Stomach (tissue), 9 donors: ENCODE measurements around the gene IRAK1. TPM values are rescaled to one million over a fixed set of nuclear protein-coding genes. Genes with fewer than 3 reads are reported as not detected.

ENCODE experiments used
- DNase-seq, 2 donors: peaks; one replicate each; pipeline versions ENCODE4 v3.0.0 to v3.0.0-alpha.2; 2013 to 2019
- H3K27ac ChIP-seq, 5 donors: fragments of 200-600 bp in 4 of 5; sonication (generic) in 4 of 5; one replicate each; pipeline ENCODE4 v1.5.1; 2013 to 2019; ENCODE audit warnings: mild to moderate bottlenecking in 1 of 5, moderate library complexity in 1 of 5
- H3K27me3 ChIP-seq, 3 donors: fragments of 200-600 bp; sonication (generic); one replicate each; pipeline ENCODE4 v1.5.1; 2017 to 2019; ENCODE audit warnings: mixed run types in 1 of 3
- H3K36me3 ChIP-seq, 4 donors: fragments of 200-600 bp; sonication (generic); 1 replicate in 3 of 4; 2 replicates in 1 of 4; pipeline ENCODE4 v1.5.1; 2016 to 2019
- H3K4me1 ChIP-seq, 4 donors: fragments of 200-600 bp; sonication (generic); one replicate each; pipeline ENCODE4 v1.5.1; 2016 to 2019
- H3K4me3 ChIP-seq, 4 donors: fragments of 200-600 bp; sonication (generic) in 3 of 4; one replicate each; pipeline ENCODE4 v1.5.1; 2016 to 2019; ENCODE audit warnings: mild to moderate bottlenecking in 1 of 4
- H3K9me3 ChIP-seq, 4 donors: fragments of 200-600 bp; sonication (generic); one replicate each; pipeline ENCODE4 v1.5.1; 2016 to 2019
- EP300 ChIP-seq: sonication (generic); formaldehyde crosslinking; IDR thresholded peaks from one replicate; pipeline ENCODE4 v1.6.1; 2017; ENCODE audit warnings: antibody characterized with exemption
- POLR2A ChIP-seq, 4 donors: fragments of 450-650 bp; IDR thresholded peaks; one replicate each; pipeline ENCODE4 v1.6.1; 2016; ENCODE audit warnings: antibody characterized with exemption in 4 of 4, control low read depth in 2 of 4, mild to moderate bottlenecking in 1 of 4, moderate library complexity in 1 of 4
- POLR2AphosphoS5 ChIP-seq, 3 donors: sonication (generic); formaldehyde crosslinking; IDR thresholded peaks; one replicate each; pipeline ENCODE4 v1.6.1; 2016; ENCODE audit warnings: antibody characterized with exemption in 3 of 3
- WGBS, 5 donors: extraction: QIAGEN DNeasy Blood & Tissue Kit in 3 of 5; methylation state at CpG; one replicate each; pipeline versions ENCODE4 v1.1.5 to v1.1.7; 2013 to 2018; 5-methylcytosine and 5-hydroxymethylcytosine counted together
- intact Hi-C: fragments of 100-400 bp; cut with DNase I; formaldehyde crosslinking; loops from one replicate; pipeline ENCODE4 v1.15.1; 2023; ENCODE audit warnings: low total_unique reads
- polyA plus RNA-seq, 3 donors: library from polyadenylated mRNA; stranded (reverse); fragments of 200-250 nt; gene quantifications; one replicate each; pipeline ENCODE4 v1.2.3, GENCODE V29; 2013
- total RNA-seq, 5 donors: library from RNA; depleted of rRNA; stranded (reverse); fragments of >200 nt; gene quantifications; one replicate each; pipeline versions ENCODE4 v1.1.0 to v1.2.3, GENCODE V29; 2014 to 2016
- TF ChIP-seq, protein P1 (sequence below), 7 experiments: fragments of 450-650 bp in 4 of 7; fragments of 200-600 bp in 3 of 7; sonication (generic) in 3 of 7; IDR thresholded peaks; one replicate each; pipeline ENCODE4 v1.5.1; 2016 to 2019; ENCODE audit warnings: antibody characterized with exemption in 7 of 7, control low read depth in 2 of 7, mild to moderate bottlenecking in 1 of 7
- donor health status: healthy with polysubstance abuse.
- donor health status: Bipolar disorder and iron deficiency.
- donor health status: healthy.

Gene IRAK1
- total and polyA plus RNA-seq, 8 donors, result 25.5 to 211 (median 66.9) TPM

DNA sequence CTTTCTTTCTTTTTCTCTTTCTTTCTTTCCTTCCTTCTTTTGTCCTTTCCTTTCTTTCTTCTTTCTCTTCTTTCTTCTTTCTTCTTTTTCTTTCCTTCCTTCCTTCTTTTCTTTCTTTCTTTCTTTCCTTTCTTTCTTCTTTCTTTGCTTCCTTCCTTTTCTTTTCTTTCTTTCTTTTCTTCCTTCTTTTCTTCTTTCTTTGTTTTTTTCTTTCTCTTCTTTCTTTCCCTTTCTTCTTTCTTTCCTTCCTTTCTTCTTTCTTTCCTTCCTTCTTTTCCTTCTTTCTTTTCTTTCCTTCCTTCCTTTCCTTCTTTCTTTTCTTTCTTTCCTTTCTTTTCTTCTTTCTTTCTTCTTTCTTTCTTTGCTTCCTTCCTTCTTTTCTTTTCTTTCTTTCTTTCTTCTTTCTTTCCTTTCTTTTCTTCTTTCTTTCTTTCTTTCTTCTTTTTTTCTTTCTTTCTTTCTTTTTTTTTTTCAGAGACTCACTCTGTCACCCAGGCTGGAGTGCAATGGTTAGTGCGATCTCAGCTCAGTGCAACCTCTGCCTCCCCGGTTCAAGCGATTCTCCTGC is 28.6 kb downstream of the IRAK1 start:
- WGBS, 5 donors, result 95 to 100% (median 97%) methylated on average over 3 of the region's 3 CpGs
- DNase-seq, result no peak
- Histone ChIP-seq H3K36me3 (no peaks in the 10 kb centered on the region), H3K27ac (no peak overlapping the region), H3K9me3 (no peaks in the 10 kb centered on the region), H3K4me3 (no peak overlapping the region), H3K4me1 (peaks cover 0 to 4% (median 0%) of the 10 kb centered on the region in 4 donors), H3K27me3 (peaks cover 0 to 12% (median 0%) of the 10 kb centered on the region in 3 donors)
- intact Hi-C loops, result no loop called here
- TF ChIP-seq POLR2A (IDR thresholded peaks at IDR 0.05), result no peak
- TF ChIP-seq, protein P1, sequence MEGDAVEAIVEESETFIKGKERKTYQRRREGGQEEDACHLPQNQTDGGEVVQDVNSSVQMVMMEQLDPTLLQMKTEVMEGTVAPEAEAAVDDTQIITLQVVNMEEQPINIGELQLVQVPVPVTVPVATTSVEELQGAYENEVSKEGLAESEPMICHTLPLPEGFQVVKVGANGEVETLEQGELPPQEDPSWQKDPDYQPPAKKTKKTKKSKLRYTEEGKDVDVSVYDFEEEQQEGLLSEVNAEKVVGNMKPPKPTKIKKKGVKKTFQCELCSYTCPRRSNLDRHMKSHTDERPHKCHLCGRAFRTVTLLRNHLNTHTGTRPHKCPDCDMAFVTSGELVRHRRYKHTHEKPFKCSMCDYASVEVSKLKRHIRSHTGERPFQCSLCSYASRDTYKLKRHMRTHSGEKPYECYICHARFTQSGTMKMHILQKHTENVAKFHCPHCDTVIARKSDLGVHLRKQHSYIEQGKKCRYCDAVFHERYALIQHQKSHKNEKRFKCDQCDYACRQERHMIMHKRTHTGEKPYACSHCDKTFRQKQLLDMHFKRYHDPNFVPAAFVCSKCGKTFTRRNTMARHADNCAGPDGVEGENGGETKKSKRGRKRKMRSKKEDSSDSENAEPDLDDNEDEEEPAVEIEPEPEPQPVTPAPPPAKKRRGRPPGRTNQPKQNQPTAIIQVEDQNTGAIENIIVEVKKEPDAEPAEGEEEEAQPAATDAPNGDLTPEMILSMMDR (IDR thresholded peaks at IDR 0.05), result no peak
- no peak for TF ChIP-seq EP300
- TF ChIP-seq POLR2AphosphoS5 (IDR thresholded peaks at IDR 0.05), result no peak

DNA sequence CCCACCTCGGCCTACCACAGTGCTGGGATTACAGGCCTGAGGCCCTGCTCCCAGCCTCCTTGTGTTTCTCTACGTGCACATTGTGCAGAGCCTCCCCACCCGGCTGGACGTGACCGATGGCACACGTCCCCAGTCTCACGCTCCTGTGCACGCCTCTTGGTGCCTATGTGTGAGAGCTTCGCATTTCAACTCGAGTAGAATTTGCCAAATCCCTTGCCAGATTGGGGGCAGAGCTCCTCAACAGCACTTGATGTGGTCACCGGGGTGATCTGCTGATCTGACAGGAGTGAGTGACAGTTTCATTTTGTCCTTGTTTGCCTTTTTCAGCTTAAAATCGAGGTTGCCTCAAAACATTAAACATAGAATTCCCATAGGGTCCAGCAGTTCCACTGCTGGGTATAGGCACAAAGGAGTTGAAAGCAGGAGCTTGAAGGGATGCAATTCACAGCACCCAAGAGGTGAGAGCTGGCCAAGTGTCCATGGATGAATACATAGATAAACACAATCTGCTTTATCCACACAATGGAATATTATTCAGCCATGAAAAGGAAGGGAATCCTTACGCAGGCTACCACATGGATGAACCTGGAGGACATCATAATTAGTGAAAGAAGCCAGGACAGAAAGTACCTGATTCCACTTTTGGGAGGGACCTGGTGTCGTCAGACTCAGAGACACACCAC is 29.6 kb downstream of the IRAK1 start:
- Histone ChIP-seq H3K4me3 (no peak overlapping the region), H3K4me1 (peaks cover 0 to 10% (median 3%) of the 10 kb centered on the region in 4 donors), H3K27ac (no peak overlapping the region), H3K36me3 (no peaks in the 10 kb centered on the region), H3K27me3 (peaks cover 0 to 12% (median 0%) of the 10 kb centered on the region in 3 donors), H3K9me3 (no peaks in the 10 kb centered on the region)
- no peak for DNase-seq
- intact Hi-C loops, result no loop called here
- TF ChIP-seq POLR2A (IDR thresholded peaks at IDR 0.05) (no peak), POLR2AphosphoS5 (IDR thresholded peaks at IDR 0.05) (no peak), EP300 (no peak)
- TF ChIP-seq, protein P1 (IDR thresholded peaks at IDR 0.05), result no peak
- 87 to 94% (median 89%) methylated on average over 10 to 14 of the region's 14 CpGs for WGBS, 5 donors

GRCh38 chrX:153988493-153988892 is 31.2 kb downstream of the IRAK1 start:
- Histone ChIP-seq H3K4me1 (peaks cover 0 to 23% (median 8%) of the 10 kb centered on the region in 4 donors), H3K27ac (no peak overlapping the region), H3K36me3 (no peaks in the 10 kb centered on the region), H3K27me3 (peaks cover 0 to 7% (median 0%) of the 10 kb centered on the region in 3 donors), H3K9me3 (no peaks in the 10 kb centered on the region), H3K4me3 (no peak overlapping the region)
- TF ChIP-seq EP300 (no peak), POLR2A (IDR thresholded peaks at IDR 0.05) (no peak), POLR2AphosphoS5 (IDR thresholded peaks at IDR 0.05) (no peak)
- TF ChIP-seq, protein P1 (IDR thresholded peaks at IDR 0.05), result no peak
- DNase-seq, result no peak
- WGBS, 5 donors, result 84 to 88% (median 86%) methylated on average over 9 to 12 of the region's 12 CpGs
- intact Hi-C loops, result no loop called here

DNA sequence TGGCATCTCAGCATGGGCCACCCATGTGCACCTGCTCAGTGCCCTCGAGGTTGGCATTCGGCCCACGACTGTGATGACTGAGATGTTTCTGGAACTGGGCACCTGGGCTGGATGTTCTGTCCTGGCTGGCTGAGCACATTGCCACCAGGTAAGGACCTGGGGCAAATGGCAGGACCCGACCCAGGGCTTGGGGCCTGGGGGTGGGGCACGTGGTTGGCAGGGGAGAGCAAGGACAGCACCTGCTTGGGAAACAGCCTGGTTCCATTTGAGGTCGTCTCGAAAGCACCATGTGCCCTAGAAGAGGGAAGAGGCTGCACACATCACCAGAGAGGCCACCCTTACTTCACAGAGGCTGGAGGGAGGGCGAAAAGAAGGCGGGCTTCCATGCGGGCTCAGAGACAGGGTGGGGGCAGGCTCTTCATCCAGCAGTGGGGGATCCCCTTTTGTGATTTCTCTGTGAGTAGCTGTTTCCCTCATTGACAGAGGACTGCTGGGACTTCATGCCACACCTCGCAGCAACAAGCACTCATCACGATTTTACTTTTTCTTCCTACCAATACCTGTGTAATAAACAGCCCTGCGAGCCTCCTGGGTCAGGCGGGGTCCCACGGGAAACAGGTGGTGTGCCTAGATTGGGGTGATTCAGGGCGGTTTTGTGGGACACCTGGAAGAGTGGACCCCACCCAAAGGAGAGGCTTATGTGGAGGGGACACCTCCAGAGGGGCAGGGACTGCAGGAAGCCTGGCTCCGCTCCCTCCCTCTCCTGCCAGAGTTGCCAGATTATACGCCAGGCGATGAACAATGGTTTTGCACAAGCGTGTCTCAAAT is 35.1 kb downstream of the IRAK1 start:
- intact Hi-C loops, result no loop called here
- no peak overlapping the region for H3K4me3 ChIP-seq

More for the DNA sequence above, 35.1 kb downstream of the IRAK1 start:
- Histone ChIP-seq H3K4me1 (peaks cover 0 to 23% (median 10%) of the 10 kb centered on the region in 4 donors), H3K27ac (peak overlapping the region in 4 of 5 donors; percentile 73 to 84 (median 80)), H3K36me3 (no peaks in the 10 kb centered on the region), H3K27me3 (peaks cover 0 to 3% (median 0%) of the 10 kb centered on the region in 3 donors), H3K9me3 (no peaks in the 10 kb centered on the region)
- no peak for DNase-seq
- TF ChIP-seq POLR2A (IDR thresholded peaks at IDR 0.05) (no peak), EP300 (no peak), POLR2AphosphoS5 (IDR thresholded peaks at IDR 0.05) (no peak)
- TF ChIP-seq, protein P1 (IDR thresholded peaks at IDR 0.05), result no peak
- WGBS, 5 donors, result 56 to 73% (median 62%) methylated on average over 13 to 20 of the region's 20 CpGs
